ENCODE data around the gene MAGI1.

- TF ChIP-seq, protein P1, sequence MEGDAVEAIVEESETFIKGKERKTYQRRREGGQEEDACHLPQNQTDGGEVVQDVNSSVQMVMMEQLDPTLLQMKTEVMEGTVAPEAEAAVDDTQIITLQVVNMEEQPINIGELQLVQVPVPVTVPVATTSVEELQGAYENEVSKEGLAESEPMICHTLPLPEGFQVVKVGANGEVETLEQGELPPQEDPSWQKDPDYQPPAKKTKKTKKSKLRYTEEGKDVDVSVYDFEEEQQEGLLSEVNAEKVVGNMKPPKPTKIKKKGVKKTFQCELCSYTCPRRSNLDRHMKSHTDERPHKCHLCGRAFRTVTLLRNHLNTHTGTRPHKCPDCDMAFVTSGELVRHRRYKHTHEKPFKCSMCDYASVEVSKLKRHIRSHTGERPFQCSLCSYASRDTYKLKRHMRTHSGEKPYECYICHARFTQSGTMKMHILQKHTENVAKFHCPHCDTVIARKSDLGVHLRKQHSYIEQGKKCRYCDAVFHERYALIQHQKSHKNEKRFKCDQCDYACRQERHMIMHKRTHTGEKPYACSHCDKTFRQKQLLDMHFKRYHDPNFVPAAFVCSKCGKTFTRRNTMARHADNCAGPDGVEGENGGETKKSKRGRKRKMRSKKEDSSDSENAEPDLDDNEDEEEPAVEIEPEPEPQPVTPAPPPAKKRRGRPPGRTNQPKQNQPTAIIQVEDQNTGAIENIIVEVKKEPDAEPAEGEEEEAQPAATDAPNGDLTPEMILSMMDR (conservative IDR thresholded peaks at IDR 0.05 in 1 of 2, IDR thresholded peaks at IDR 0.05 in 1 of 2; ENCODE audit: low read depth in 1 of 2, low read length in 2 of 2), result peak in 1 of 2 donors; percentile 11
- no peak for TF ChIP-seq EZH2 (IDR thresholded peaks at IDR 0.05; ENCODE audit: low read length, missing control alignments)
These were observed 682.1 kb downstream of the MAGI1 start for GRCh38 chr3:65356331-65357248.
